ENCODE measurements around the gene NR3C2.
A peak's percentile ranks its signal among the peaks of the same experiment; 100 is the strongest.

Gene NR3C2

DNA sequence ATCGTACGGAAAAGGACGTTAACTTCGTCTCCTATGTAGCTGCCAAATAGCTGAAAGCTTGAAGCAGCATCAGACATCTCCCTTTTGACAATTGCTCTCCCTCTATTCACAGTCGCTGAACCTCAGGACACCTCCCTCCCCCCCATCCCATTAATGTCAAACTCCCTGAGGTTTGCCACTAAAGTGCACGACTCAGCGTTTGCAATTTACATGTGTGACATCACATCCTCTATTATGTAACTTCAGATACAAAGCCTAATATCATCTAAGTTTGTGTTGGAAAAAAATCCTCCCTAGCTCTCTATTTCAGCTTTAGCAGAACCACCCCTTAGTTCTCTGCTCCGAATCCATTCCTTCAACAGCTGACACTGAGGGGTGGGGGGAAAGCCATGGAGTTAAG is 5.5 kb upstream of the NR3C2 start:
- H3K4me1 ChIP-seq (ENCODE audit: insufficient read depth, poor library complexity, severe bottlenecking) = no peaks in the 10 kb centered on the region
- no peak overlapping the region for H3K4me3 ChIP-seq (ENCODE audit: severe bottlenecking)
- no peaks in the 10 kb centered on the region for H3K36me3 ChIP-seq (ENCODE audit: low read depth)
- H3K9me3 ChIP-seq (ENCODE audit: severe bottlenecking) = no peaks in the 10 kb centered on the region
- DNase-seq (ENCODE audit: low spot score) (no peak), ATAC-seq (ENCODE audit: low read depth) (no peak)
- H3K27ac ChIP-seq (ENCODE audit: poor library complexity, severe bottlenecking) = no peak overlapping the region
- H3K27me3 ChIP-seq (ENCODE audit: insufficient read depth, poor library complexity, severe bottlenecking) = peaks cover 39% of the 10 kb centered on the region
- TF ChIP-seq, protein P1, sequence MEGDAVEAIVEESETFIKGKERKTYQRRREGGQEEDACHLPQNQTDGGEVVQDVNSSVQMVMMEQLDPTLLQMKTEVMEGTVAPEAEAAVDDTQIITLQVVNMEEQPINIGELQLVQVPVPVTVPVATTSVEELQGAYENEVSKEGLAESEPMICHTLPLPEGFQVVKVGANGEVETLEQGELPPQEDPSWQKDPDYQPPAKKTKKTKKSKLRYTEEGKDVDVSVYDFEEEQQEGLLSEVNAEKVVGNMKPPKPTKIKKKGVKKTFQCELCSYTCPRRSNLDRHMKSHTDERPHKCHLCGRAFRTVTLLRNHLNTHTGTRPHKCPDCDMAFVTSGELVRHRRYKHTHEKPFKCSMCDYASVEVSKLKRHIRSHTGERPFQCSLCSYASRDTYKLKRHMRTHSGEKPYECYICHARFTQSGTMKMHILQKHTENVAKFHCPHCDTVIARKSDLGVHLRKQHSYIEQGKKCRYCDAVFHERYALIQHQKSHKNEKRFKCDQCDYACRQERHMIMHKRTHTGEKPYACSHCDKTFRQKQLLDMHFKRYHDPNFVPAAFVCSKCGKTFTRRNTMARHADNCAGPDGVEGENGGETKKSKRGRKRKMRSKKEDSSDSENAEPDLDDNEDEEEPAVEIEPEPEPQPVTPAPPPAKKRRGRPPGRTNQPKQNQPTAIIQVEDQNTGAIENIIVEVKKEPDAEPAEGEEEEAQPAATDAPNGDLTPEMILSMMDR (IDR thresholded peaks at IDR 0.05; ENCODE audit: poor library complexity, severe bottlenecking) = no peak

DNA sequence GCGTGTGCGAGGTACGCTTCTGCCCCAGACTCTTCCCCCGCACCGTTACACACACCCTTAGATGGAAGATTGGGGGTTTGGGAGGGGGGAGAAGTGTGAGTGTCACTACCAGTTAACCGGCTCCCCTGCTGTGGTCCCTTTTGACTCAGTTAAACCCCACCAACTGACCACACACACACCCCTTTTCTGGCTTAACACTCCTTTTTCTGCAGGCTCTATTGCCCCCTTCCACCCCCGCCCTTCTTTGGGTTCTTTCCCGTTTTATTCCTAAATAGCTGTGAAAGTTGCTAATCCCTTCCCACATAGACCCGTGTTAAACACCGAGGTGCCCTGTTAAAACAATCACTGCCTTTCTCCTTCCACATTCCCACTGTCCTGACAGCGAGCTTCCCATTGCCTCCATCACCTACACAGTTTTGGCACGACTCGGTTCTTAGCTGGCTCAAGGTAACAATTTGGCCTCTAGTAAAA is 3.7 kb upstream of the NR3C2 start:
- ATAC-seq (ENCODE audit: low read depth) (no peak), DNase-seq (ENCODE audit: low spot score) (no peak)
- TF ChIP-seq, protein P1 (IDR thresholded peaks at IDR 0.05; ENCODE audit: poor library complexity, severe bottlenecking) = no peak
- H3K4me3 ChIP-seq (ENCODE audit: severe bottlenecking) = peak overlapping the region; percentile 48
- peaks cover 51% of the 10 kb centered on the region for H3K27me3 ChIP-seq (ENCODE audit: insufficient read depth, poor library complexity, severe bottlenecking)
- H3K9me3 ChIP-seq (ENCODE audit: severe bottlenecking) = no peaks in the 10 kb centered on the region
- H3K27ac ChIP-seq (ENCODE audit: poor library complexity, severe bottlenecking) = no peak overlapping the region
- H3K36me3 ChIP-seq (ENCODE audit: low read depth) = no peaks in the 10 kb centered on the region
- no peaks in the 10 kb centered on the region for H3K4me1 ChIP-seq (ENCODE audit: insufficient read depth, poor library complexity, severe bottlenecking)

DNA sequence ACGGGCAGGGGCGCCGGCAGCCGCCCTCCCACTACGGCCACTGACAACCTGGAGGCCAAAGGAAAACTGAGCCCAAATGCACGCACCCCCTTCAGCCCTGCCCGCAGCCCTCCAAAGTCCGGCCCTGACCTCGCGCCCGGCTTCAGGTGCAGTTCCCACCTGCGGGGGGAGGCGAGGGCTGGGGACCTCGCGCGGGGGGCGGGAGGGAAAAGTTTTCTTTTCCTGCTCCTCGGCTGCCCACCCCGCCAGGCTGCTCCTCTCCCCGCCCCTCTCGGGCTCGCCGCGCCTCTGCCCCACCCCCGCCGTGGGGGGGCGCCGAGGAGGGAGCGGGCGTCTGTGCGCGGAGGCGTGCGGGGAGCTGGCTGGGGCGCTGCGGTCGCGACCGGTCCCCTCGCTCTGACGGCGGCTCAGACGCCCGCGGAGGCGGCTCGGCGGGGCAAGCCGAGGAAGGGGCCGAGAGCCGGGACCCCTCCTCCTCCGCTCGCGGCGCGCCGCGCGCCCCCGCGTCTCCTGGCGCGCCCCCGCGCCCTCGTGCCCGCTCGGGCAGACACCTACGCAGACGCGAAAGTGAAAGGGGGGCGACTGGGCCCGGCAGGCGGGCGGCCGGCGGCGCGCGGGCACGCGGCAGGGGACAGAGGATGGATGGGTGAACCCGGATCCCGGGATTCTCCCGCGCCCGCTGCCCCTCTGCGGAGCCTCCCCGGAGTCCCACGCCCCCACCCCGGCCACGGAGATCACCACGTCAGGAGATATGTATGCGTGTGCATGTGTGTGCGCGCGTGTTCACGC is 3.1 kb upstream of the NR3C2 start:
- Histone ChIP-seq H3K9me3 (ENCODE audit: severe bottlenecking) (no peaks in the 10 kb centered on the region), H3K4me1 (ENCODE audit: insufficient read depth, poor library complexity, severe bottlenecking) (no peaks in the 10 kb centered on the region), H3K36me3 (ENCODE audit: low read depth) (no peaks in the 10 kb centered on the region), H3K27ac (ENCODE audit: poor library complexity, severe bottlenecking) (no peak overlapping the region), H3K27me3 (ENCODE audit: insufficient read depth, poor library complexity, severe bottlenecking) (peaks cover 58% of the 10 kb centered on the region), H3K4me3 (ENCODE audit: severe bottlenecking) (peak overlapping the region; percentile 48)
- no peak for DNase-seq (ENCODE audit: low spot score)
- TF ChIP-seq, protein P1 (IDR thresholded peaks at IDR 0.05; ENCODE audit: poor library complexity, severe bottlenecking) = peak; percentile 2
- no peak for ATAC-seq (ENCODE audit: low read depth)

DNA sequence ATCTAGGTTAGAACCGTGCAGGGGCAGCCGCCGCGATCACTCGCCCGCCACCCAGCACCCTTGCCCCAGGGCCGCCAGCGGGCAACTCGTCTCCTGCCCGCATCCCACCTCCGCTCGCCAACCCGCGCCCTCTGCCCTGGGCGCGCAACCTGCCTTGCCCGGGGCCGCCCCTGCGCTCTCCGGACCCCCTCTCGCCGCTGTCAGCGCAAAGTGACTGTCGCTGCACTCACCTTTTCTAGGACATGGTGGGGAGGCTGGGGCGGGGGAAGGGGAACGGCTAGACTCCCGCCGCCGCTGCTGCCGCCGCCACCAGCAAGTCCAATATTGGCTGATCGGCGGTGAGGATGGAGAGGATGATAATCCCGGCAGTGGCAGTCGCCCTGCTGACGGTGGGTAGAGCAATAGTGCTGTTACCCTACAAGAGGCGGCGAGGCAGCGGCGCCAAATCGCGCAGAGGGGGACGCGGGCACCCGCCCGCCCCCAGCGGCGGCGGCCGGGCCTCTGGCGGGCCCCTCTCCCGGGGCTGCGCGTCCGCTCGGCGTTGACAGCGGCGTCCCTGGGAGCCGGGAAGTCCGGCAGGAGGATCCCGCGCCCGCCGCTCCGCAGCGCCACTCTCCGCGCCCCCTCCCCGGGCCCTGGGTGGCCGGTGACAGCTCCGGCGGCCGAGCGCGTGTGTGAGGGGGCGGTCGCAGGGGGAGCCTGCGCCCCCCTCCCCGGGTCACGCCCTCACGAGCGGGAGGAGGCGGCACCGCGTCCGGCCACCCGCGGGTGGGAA is 2.3 kb upstream of the NR3C2 start:
- TF ChIP-seq, protein P1 (IDR thresholded peaks at IDR 0.05; ENCODE audit: poor library complexity, severe bottlenecking) = peak; percentile 3
- H3K4me1 ChIP-seq (ENCODE audit: insufficient read depth, poor library complexity, severe bottlenecking) = no peaks in the 10 kb centered on the region
- no peaks in the 10 kb centered on the region for H3K9me3 ChIP-seq (ENCODE audit: severe bottlenecking)
- ATAC-seq (ENCODE audit: low read depth) (0 out of 3 replicates have a peak, but pooled peaks have one; percentile 1), DNase-seq (ENCODE audit: low spot score) (no peak)
- no peak overlapping the region for H3K27ac ChIP-seq (ENCODE audit: poor library complexity, severe bottlenecking)
- peak overlapping the region; percentile 48 for H3K4me3 ChIP-seq (ENCODE audit: severe bottlenecking)
- no peaks in the 10 kb centered on the region for H3K36me3 ChIP-seq (ENCODE audit: low read depth)
- peaks cover 64% of the 10 kb centered on the region for H3K27me3 ChIP-seq (ENCODE audit: insufficient read depth, poor library complexity, severe bottlenecking)
